ENCODE results near the gene KIF1B. TPM values are rescaled to one million over a fixed set of nuclear protein-coding genes. Genes with fewer than 3 reads are reported as not detected.

The KIF1B gene
- total RNA-seq, 1 experiment from 2014 or later: 57.7 TPM

GRCh38 chr1:10379101-10379620 lies 168.8 kb downstream of the KIF1B start:
- no peaks in the 10 kb centered on the region for H3K9me3 Mint-ChIP-seq
- no peak overlapping the region for H4K5ac ChIP-seq (ENCODE audit: insufficient read length, low read depth, low read length)
- H3K14ac ChIP-seq (ENCODE audit: insufficient read depth, low read length): no peak overlapping the region
- H2BK120ac ChIP-seq (ENCODE audit: low read depth, low read length, poor library complexity, severe bottlenecking): no peak overlapping the region
- H3K4me1 Mint-ChIP-seq: peaks cover 0 to 9% of the 10 kb centered on the region in 2 experiments; a peak in 2 of 4 replicates
- peak overlapping the region in 1 of 3 experiments; percentile 81; a peak in 2 of 7 replicates for H3K27ac Mint-ChIP-seq
- H2AK5ac ChIP-seq (ENCODE audit: insufficient read length, low read length): no peak overlapping the region
- TF ChIP-seq, protein P1, sequence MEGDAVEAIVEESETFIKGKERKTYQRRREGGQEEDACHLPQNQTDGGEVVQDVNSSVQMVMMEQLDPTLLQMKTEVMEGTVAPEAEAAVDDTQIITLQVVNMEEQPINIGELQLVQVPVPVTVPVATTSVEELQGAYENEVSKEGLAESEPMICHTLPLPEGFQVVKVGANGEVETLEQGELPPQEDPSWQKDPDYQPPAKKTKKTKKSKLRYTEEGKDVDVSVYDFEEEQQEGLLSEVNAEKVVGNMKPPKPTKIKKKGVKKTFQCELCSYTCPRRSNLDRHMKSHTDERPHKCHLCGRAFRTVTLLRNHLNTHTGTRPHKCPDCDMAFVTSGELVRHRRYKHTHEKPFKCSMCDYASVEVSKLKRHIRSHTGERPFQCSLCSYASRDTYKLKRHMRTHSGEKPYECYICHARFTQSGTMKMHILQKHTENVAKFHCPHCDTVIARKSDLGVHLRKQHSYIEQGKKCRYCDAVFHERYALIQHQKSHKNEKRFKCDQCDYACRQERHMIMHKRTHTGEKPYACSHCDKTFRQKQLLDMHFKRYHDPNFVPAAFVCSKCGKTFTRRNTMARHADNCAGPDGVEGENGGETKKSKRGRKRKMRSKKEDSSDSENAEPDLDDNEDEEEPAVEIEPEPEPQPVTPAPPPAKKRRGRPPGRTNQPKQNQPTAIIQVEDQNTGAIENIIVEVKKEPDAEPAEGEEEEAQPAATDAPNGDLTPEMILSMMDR (conservative IDR thresholded peaks at IDR 0.05): no peak
- no peak overlapping the region for H4K8ac ChIP-seq (replicated peaks; ENCODE audit: insufficient read length, low read depth, low read length)
- no peak overlapping the region for H3K9ac ChIP-seq (ENCODE audit: extremely low read depth, insufficient read length, low read length)
- no peaks in the 10 kb centered on the region for H3K79me1 ChIP-seq (ENCODE audit: insufficient read depth, low read depth, low read length, poor library complexity, severe bottlenecking)
- no peak overlapping the region for H3K4ac ChIP-seq (ENCODE audit: low read depth, low read length)
- H3K4me1 ChIP-seq (ENCODE audit: insufficient read depth, low read length): no peaks in the 10 kb centered on the region
- no peaks in the 10 kb centered on the region for H3K79me2 ChIP-seq (ENCODE audit: insufficient read depth, low read length)
- H2BK5ac ChIP-seq (ENCODE audit: insufficient read length, low read length): no peak overlapping the region
- no CpG with 5 or more reads among the region's 10 CpGs for WGBS (ENCODE audit: extremely low coverage, insufficient read length, low lambda C conversion rate)
- H3K27me3 Mint-ChIP-seq (ENCODE audit: low read depth): no peaks in the 10 kb centered on the region
- H4K91ac ChIP-seq (ENCODE audit: insufficient read length, low read depth, low read length): no peak overlapping the region
- no peak overlapping the region for H3K4me3 Mint-ChIP-seq
- H3K9me3 ChIP-seq (ENCODE audit: control insufficient read depth, low read depth, low read length): no peaks in the 10 kb centered on the region
- H3K27me3 ChIP-seq (ENCODE audit: insufficient read depth, low read length): no peaks in the 10 kb centered on the region
- H3K23me2 ChIP-seq (ENCODE audit: insufficient read length, low read depth, low read length, poor library complexity, severe bottlenecking): no peaks in the 10 kb centered on the region
- H3K56ac ChIP-seq (ENCODE audit: insufficient read length, low read depth, low read length): no peak overlapping the region
- no peak overlapping the region for H2BK12ac ChIP-seq (ENCODE audit: insufficient read length, low read depth, low read length)
- no peak for DNase-seq
- H3K4me2 ChIP-seq (ENCODE audit: insufficient read depth, insufficient read length, low read length): no peak overlapping the region
- no peak overlapping the region for H2AFZ ChIP-seq (ENCODE audit: low read length)
- H4K20me1 ChIP-seq (ENCODE audit: control insufficient read depth, insufficient read depth, insufficient read length): no peaks in the 10 kb centered on the region
- H3T11ph ChIP-seq (ENCODE audit: low read length): no peak overlapping the region
- no peak overlapping the region for H3K18ac ChIP-seq (ENCODE audit: insufficient read length, low read depth, low read length)
- no peak overlapping the region for H3K27ac ChIP-seq (ENCODE audit: insufficient read length, low read depth, low read length)
- H2BK15ac ChIP-seq (ENCODE audit: low read depth, low read length): no peak overlapping the region
- H2BK20ac ChIP-seq (ENCODE audit: low read depth, low read length, poor library complexity, severe bottlenecking): no peak overlapping the region
- H3K36me3 Mint-ChIP-seq (ENCODE audit: insufficient read depth in 1 of 3, low read depth in 3 of 3): peaks cover 22 to 68% (median 58%) of the 10 kb centered on the region in 3 experiments
- no peak overlapping the region for H3K23ac ChIP-seq (ENCODE audit: insufficient read length, low read depth, low read length)
